ENCODE data around the gene AGO4.

The AGO4 gene

DNA sequence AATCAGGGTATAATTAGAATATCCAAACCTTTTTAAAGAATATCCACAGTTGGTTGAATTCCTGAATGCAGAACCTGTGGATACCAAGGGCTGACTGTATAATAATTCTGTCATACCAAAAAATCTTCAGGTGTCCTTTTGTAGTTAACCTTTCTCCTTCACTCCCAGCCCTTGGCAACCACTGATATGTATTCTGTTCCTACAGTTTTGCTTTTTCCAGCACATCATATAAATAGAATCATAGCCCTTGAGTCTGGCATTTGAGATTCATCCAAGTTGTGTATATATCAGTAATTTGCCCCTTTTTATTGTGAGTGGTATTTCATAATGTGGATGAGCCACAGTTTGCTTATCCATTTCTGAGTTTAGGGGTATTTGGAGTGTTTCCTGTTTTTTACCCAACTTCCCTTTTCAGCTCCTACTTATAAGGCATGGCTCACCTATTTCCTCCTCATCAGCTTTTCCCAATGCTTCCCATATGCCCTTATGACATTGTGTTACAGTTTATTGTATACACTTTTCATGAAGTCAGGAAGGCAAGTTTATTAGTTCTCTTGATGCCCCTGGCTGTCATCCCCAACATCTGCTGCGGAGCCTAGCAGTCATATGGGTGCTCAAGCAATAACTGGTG lies 40.2 kb downstream of the AGO4 start:
- Histone ChIP-seq H3K4me3 (ENCODE audit: low read length) (no peak overlapping the region), H3K27ac (ENCODE audit: low read length) (no peak overlapping the region), H3K79me2 (ENCODE audit: low read length) (no peaks in the 10 kb centered on the region), H3K9me3 (ENCODE audit: insufficient read depth, low read length) (no peaks in the 10 kb centered on the region), H4K20me1 (ENCODE audit: insufficient read depth, low read length) (no peaks in the 10 kb centered on the region), H3K36me3 (replicated peaks; ENCODE audit: low read depth, low read length) (no peaks in the 10 kb centered on the region), H3K4me1 (ENCODE audit: low read length) (peaks cover 4% of the 10 kb centered on the region), H3K27me3 (ENCODE audit: low read depth, low read length) (no peaks in the 10 kb centered on the region), H3K9ac (ENCODE audit: low read length) (no peak overlapping the region), H3K4me2 (ENCODE audit: low read length) (no peak overlapping the region), H2AFZ (ENCODE audit: low read depth, low read length) (no peak overlapping the region)
- no peak for TF ChIP-seq EZH2phosphoT487 (IDR thresholded peaks at IDR 0.05; ENCODE audit: low read depth)
- TF ChIP-seq, protein P1, sequence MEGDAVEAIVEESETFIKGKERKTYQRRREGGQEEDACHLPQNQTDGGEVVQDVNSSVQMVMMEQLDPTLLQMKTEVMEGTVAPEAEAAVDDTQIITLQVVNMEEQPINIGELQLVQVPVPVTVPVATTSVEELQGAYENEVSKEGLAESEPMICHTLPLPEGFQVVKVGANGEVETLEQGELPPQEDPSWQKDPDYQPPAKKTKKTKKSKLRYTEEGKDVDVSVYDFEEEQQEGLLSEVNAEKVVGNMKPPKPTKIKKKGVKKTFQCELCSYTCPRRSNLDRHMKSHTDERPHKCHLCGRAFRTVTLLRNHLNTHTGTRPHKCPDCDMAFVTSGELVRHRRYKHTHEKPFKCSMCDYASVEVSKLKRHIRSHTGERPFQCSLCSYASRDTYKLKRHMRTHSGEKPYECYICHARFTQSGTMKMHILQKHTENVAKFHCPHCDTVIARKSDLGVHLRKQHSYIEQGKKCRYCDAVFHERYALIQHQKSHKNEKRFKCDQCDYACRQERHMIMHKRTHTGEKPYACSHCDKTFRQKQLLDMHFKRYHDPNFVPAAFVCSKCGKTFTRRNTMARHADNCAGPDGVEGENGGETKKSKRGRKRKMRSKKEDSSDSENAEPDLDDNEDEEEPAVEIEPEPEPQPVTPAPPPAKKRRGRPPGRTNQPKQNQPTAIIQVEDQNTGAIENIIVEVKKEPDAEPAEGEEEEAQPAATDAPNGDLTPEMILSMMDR (IDR thresholded peaks at IDR 0.05; ENCODE audit: low read depth, low read length) = no peak

DNA sequence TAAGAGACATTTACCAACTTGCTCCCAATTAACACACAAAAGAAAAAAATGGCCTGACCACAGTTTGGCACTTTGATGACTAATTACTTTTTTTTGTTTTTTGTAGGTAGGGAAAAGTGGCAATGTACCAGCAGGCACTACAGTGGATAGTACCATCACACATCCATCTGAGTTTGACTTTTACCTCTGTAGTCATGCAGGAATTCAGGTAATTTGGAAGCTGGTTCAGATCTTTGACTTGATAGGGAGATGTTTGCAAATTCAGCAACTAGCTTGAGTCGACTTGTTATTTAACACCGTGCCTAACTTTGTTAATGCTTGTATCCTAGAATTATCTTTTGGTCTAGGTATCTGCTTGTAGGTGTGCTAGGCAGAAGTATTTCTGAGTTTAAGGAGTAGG lies 42.2 kb downstream of the AGO4 start:
- Histone ChIP-seq H3K9me3 (ENCODE audit: insufficient read depth, low read length) (no peaks in the 10 kb centered on the region), H3K27me3 (ENCODE audit: low read depth, low read length) (no peaks in the 10 kb centered on the region), H3K27ac (ENCODE audit: low read length) (no peak overlapping the region), H3K4me3 (ENCODE audit: low read length) (no peak overlapping the region), H2AFZ (ENCODE audit: low read depth, low read length) (no peak overlapping the region), H3K36me3 (replicated peaks; ENCODE audit: low read depth, low read length) (no peaks in the 10 kb centered on the region), H3K4me1 (ENCODE audit: low read length) (peaks cover 4% of the 10 kb centered on the region), H3K79me2 (ENCODE audit: low read length) (no peaks in the 10 kb centered on the region), H3K4me2 (ENCODE audit: low read length) (no peak overlapping the region), H4K20me1 (ENCODE audit: insufficient read depth, low read length) (no peaks in the 10 kb centered on the region), H3K9ac (ENCODE audit: low read length) (no peak overlapping the region)
- TF ChIP-seq, protein P1 (IDR thresholded peaks at IDR 0.05; ENCODE audit: low read depth, low read length) = no peak
- no peak for TF ChIP-seq EZH2phosphoT487 (IDR thresholded peaks at IDR 0.05; ENCODE audit: low read depth)

DNA sequence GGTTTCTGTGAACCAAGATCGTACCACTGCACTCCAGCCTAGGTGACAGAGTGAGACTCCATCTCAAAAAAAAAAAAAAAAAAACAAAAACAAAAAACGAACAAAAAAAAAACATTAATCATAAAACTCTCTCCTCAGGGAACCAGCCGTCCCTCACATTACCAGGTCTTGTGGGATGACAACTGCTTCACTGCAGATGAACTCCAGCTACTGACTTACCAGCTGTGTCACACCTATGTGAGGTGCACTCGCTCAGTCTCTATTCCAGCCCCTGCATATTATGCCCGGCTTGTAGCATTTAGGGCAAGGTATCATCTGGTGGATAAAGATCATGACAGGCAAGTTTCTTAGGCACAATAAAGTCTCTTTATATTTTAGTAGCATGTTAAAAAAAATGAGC lies 42.9 kb downstream of the AGO4 start:
- Histone ChIP-seq H3K4me1 (ENCODE audit: low read length) (peaks cover 4% of the 10 kb centered on the region), H3K27me3 (ENCODE audit: low read depth, low read length) (no peaks in the 10 kb centered on the region), H2AFZ (ENCODE audit: low read depth, low read length) (no peak overlapping the region), H3K79me2 (ENCODE audit: low read length) (no peaks in the 10 kb centered on the region), H3K27ac (ENCODE audit: low read length) (no peak overlapping the region), H4K20me1 (ENCODE audit: insufficient read depth, low read length) (no peaks in the 10 kb centered on the region), H3K4me2 (ENCODE audit: low read length) (no peak overlapping the region), H3K4me3 (ENCODE audit: low read length) (no peak overlapping the region), H3K36me3 (replicated peaks; ENCODE audit: low read depth, low read length) (no peaks in the 10 kb centered on the region), H3K9me3 (ENCODE audit: insufficient read depth, low read length) (no peaks in the 10 kb centered on the region), H3K9ac (ENCODE audit: low read length) (no peak overlapping the region)
- TF ChIP-seq EZH2phosphoT487 (IDR thresholded peaks at IDR 0.05; ENCODE audit: low read depth) = no peak
- TF ChIP-seq, protein P1 (IDR thresholded peaks at IDR 0.05; ENCODE audit: low read depth, low read length) = no peak

DNA sequence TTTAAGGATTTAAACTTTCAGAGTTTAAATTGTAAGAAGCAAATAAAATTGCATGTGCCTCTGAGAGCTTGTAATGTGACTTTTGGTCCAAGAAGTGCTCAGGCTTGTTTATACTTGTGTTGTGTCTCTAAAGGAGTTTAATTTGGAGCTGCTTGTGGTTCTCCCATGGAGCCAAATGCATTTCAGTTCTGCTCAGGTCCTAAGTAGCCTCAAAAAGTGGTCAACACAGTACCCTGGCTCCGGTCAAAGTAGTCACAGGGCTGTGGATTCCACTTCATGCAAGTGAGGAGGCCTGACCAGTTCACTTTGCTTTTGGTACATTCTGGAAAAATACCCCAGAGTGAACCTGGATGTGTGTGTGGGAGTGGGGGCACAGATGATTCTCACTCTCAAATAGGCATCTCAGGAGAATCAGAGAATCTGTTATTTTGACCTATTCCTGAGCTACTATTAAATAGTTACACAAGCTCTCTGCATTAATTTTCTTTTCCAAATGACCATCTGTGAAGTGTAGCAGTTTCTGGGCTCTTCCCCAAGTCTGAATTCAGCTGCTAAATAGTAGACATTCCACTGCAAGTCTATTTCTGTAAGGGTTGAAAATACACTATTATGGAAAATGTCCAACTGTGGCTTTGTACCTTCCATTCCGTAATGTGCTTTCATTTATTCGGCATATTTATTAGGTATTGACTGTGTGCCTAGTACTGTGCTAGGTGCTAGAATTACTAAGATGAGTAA lies 43.5 kb downstream of the AGO4 start:
- no peak overlapping the region for H3K9ac ChIP-seq (ENCODE audit: low read length)
- H3K4me1 ChIP-seq (ENCODE audit: low read length) = peaks cover 4% of the 10 kb centered on the region
- H4K20me1 ChIP-seq (ENCODE audit: insufficient read depth, low read length) = no peaks in the 10 kb centered on the region
- no peak overlapping the region for H2AFZ ChIP-seq (ENCODE audit: low read depth, low read length)
- no peaks in the 10 kb centered on the region for H3K79me2 ChIP-seq (ENCODE audit: low read length)
- no peak overlapping the region for H3K4me3 ChIP-seq (ENCODE audit: low read length)
- no peaks in the 10 kb centered on the region for H3K36me3 ChIP-seq (replicated peaks; ENCODE audit: low read depth, low read length)
- H3K4me2 ChIP-seq (ENCODE audit: low read length) = no peak overlapping the region
- no peaks in the 10 kb centered on the region for H3K9me3 ChIP-seq (ENCODE audit: insufficient read depth, low read length)
- H3K27ac ChIP-seq (ENCODE audit: low read length) = no peak overlapping the region
- TF ChIP-seq, protein P1 (IDR thresholded peaks at IDR 0.05; ENCODE audit: low read depth, low read length) = no peak
- TF ChIP-seq EZH2phosphoT487 (IDR thresholded peaks at IDR 0.05; ENCODE audit: low read depth) = no peak
- H3K27me3 ChIP-seq (ENCODE audit: low read depth, low read length) = no peaks in the 10 kb centered on the region

Measured in OCI-LY3 (cell line).